Renal cortical epithelial cell (primary cell): Measurements from ENCODE around the gene FGD3. TPM values are rescaled to one million over a fixed set of nuclear protein-coding genes. Genes with fewer than 3 reads are reported as not detected.

Experiments used
- DNase-seq: peaks from one replicate; pipeline ENCODE4 v3.0.0-alpha.2; 2011; ENCODE audit warnings: low read depth
- total RNA-seq: library from RNA; depleted of rRNA; stranded (reverse); fragments of >200 nt; gene quantifications from 2 replicates; pipeline ENCODE4 v1.2.3, GENCODE V29; 2014

FGD3 gene
- total RNA-seq, 1 donor from 2014 or later: 0.35 TPM

GRCh38 chr9:93072383-93072795, 125.1 kb downstream of the FGD3 start:
- peak; percentile 36 for DNase-seq

- no peak for DNase-seq
Observed at GRCh38 chr9:93076101-93076791, 128.9 kb downstream of the FGD3 start.

DNA sequence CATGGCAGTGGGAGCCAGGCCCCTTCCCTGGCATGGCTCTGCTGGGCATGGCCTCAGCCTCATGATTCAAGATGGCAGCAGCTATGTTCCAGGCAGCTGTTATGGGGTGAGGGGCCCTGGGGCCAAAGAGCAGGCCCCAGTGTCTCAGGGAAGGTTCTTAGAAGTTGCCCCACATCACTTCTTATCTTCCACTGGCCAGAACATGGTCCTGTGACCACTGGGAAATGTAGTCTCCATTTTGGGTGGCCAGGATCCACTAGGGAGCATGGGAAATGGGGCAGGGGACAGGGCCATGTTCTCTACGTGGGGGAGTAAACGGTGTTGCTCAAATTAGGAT, 129.4 kb downstream of the FGD3 start:
- no peak for DNase-seq

DNA sequence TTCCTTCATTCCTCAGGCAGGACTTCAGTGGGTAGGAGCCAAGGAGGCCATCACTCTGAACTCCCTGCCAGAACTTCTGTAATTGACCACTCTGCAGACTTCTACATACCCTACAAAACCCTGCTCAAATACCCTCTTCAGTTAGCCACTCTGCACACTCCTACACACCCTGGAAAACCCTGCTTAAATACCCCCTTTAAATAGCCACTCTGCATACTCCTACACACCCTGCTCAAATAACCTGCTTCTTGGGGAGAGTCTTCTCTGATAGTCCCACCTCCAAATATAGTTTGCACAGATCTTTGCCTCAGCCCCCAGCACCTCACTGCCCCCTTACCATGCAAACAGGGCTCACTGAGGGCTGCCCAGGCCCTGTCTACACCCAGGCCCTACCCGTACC, 130.0 kb downstream of the FGD3 start:
- no peak for DNase-seq

GRCh38 chr9:93077811-93078210, 130.5 kb downstream of the FGD3 start:
- DNase-seq: no peak

DNA sequence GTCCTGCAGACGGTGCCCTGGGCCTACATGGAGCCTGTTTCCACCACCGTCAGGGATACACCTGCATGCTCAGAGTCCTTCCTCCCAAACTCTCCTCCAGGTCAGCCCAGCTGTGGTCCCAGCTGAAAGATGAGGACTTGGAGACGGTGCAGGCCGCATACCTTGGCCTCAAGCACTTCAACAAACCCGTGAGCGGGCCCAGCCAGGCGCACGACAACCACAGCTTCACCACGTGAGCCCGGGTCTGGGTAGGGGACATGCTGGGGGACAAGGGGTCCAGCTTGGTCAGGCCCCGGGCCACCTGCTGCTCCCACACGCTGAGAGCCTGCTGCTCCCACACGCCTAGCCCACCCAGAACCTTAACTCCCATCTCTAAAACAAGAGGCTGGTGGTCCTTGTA, 132.0 kb downstream of the FGD3 start:
- no peak for DNase-seq

DNA sequence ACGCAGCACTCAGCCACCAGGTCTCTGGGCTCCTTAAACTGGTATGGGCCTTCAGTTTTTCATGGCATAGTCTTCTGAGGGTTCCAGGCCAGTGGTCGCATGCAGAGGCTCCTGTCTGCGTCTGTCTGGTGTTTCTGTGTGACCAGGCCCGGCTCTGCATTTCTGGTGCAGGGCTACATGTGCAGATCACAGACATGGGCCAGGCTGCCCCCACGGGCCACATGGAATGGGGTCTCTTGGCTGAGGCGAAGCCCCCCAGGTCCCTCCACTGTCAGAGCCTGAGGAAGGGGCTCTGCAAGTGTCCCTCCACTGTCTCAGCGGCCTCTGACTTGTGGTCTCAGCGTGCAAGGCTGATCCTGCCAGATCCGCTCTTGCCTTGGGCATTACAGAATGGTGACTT, 133.1 kb downstream of the FGD3 start:
- DNase-seq: no peak

DNA sequence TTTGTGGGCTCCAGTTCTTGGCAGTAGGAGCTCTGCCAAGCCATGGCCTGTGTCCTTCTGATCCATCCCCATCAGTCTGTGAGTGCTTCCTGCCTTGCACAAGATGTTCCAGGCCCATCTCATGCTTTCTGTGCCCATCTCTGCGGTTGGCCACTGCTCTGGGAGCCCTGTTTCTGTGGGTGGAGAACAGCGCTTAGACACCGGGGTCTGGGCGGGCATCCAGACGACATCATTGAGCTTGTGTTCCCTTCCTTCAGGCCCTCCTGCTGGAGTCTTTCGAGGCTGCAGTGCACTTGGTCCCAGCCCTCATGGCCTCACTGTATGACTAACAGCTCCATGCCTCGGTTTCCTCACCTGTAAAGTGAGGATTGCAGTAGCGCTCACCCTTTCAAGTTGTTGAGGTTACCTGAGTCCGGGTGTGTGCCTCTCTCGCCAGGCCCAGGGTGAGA, 133.8 kb downstream of the FGD3 start:
- no peak for DNase-seq

DNA sequence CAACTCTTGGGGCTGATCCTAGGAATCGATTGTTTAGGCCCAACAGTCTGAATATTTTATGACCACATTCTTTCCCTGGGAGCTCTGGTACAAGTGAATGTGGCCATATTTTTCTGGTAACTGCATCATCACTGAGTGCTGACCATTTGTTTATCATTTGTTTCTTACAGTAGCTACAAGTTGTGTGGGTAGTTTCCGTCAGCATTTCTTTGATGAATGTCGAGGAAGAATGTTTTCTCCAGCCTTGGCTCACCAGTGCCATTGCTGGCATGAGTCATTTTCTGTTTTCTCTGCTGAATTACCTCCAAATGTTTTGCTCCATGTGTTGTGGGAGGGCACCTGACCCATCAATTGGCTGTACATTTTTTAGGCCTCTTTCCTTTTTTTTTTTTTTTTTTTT, 134.6 kb downstream of the FGD3 start:
- no peak for DNase-seq

- no peak for DNase-seq
Observed at GRCh38 chr9:93082841-93083411, 135.6 kb downstream of the FGD3 start.

DNA sequence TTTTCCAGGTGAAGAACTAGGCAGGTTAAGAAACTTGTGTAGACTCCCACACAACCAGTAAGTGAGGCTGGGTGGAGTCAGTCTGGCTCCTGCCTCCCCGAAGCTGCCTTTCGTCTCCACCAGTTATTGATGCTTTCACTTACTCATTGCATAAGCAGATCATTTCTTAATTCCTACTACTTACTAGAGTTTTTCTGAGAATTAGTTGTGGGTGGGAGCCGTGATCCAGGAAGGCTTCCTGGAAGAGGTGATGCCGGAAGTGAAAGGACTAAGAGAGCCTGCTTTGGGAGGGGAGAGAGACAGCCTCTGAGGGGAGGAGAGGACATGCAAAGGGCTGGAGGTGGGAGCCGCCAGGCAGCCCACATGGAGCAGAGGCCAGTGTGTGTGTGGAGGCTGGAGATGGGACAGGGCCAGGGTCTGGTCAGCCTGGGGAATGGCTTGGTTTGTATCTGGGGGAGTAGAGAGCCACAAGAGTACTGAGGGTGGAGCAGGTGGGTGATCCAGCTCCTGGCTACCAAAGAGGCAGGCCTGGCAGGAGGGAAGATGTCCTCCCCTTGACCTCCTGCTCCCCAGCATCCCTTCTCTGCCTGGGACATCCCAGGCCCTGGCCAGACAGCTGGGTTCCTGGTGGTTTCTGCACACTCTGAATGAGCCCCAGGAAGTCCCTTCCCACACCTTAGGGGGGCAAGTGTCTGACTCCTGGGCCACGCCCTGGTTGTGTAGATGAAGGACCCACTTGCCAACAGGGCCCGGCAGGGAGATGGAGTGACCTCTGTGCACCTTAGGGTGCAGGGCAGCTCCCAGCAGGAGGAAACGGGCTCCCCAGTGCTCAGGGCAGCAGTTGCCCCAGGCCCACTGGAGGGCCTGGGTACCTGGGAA, 136.5 kb downstream of the FGD3 start:
- no peak for DNase-seq

- DNase-seq: no peak
Observed at GRCh38 chr9:93084471-93084881, 137.2 kb downstream of the FGD3 start.

DNA sequence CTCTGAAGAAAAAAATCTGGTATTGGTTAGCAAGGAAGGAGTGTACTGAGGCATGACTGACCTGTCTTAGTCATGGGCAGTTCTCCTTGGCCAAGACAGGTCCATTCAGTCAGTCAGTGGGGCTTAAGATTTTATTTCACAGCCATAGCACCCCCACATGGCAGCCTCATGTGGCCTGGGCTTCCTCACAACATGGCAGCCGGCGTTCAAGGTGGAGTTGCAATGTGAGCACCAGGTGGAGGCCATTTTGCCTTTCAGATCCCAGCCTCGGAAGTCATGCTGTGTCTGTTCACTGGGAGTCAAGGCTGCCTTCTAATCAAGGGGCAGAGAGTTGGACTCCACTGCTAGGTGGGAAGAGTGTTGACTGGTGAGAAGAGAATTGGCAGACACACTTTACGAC, 138.4 kb downstream of the FGD3 start:
- no peak for DNase-seq

Other genes starting within 250 kb of the FGD3 start
- 50.5 and 70.7 TPM in 2 replicates for gene BICD2, start 182.7 kb upstream of the FGD3 start, total RNA-seq
- 13.0 and 23.5 TPM in 2 replicates for gene ZNF484, start 69.5 kb upstream of the FGD3 start, total RNA-seq
- gene SUSD3, start 111.2 kb downstream of the FGD3 start, total RNA-seq: 5.1 and 6.9 TPM in 2 replicates
- 38.0 and 71.7 TPM in 2 replicates for gene CARD19, start 148.7 kb downstream of the FGD3 start, total RNA-seq
- 35.1 and 81.8 TPM in 2 replicates for gene NINJ1, start 186.7 kb downstream of the FGD3 start, total RNA-seq
- 0.17 TPM in 1 of 2 replicates, not detected in the other for gene WNK2, start 236.6 kb downstream of the FGD3 start, total RNA-seq